Gastrocnemius medialis (tissue), 4 donors: ENCODE data around the gene SPRING1. TPM values are rescaled to one million over a fixed set of nuclear protein-coding genes. Genes with fewer than 3 reads are reported as not detected.

Experiments
- ATAC-seq, 2 donors: fragments of 150-250 bp; one replicate each; pipeline ENCODE4 v1.9.1; 2016
- DNase-seq, 2 donors: peaks; one replicate each; pipeline ENCODE4 v3.0.0-alpha.2; 2019
- H3K27ac ChIP-seq, 4 donors: fragments of 200-600 bp; sonication (generic); 1 replicate in 1 of 4; 2 replicates in 3 of 4; pipeline ENCODE4 v1.5.1; 2016 to 2018; ENCODE audit warnings: mild to moderate bottlenecking in 2 of 4, moderate library complexity in 1 of 4
- H3K27me3 ChIP-seq, 3 donors: fragments of 200-600 bp; sonication (generic) in 2 of 3; 1 replicate in 1 of 3; 2 replicates in 2 of 3; pipeline versions ENCODE4 v1.5.1 to v1.6.0; 2016 to 2019; ENCODE audit warnings: mild to moderate bottlenecking in 1 of 3, moderate library complexity in 1 of 3
- H3K36me3 ChIP-seq, 2 donors: fragments of 200-600 bp; sonication (generic) in 1 of 2; one replicate each; pipeline ENCODE4 v1.5.1; 2017 to 2018
- H3K4me1 ChIP-seq, 2 donors: fragments of 200-600 bp; sonication (generic) in 1 of 2; one replicate each; pipeline ENCODE4 v1.5.1; 2016 to 2017; ENCODE audit warnings: mild to moderate bottlenecking in 2 of 2
- H3K4me3 ChIP-seq, 4 donors: fragments of 200-600 bp; sonication (generic) in 3 of 4; 1 replicate in 1 of 4; 2 replicates in 3 of 4; pipeline ENCODE4 v1.5.1; 2016 to 2019; ENCODE audit warnings: mild to moderate bottlenecking in 2 of 4
- H3K9me3 ChIP-seq, 3 donors: fragments of 200-600 bp; sonication (generic) in 2 of 3; 1 replicate in 1 of 3; 2 replicates in 2 of 3; pipeline ENCODE4 v1.5.1; 2016 to 2019
- CTCF ChIP-seq, 5 experiments: fragments of 450-650 bp in 3 of 5; fragments of 200-600 bp in 2 of 5; sonication (generic) in 2 of 5; IDR thresholded peaks in 4 of 5; conservative IDR thresholded peaks in 1 of 5; 1 replicate in 4 of 5; 2 replicates in 1 of 5; pipeline ENCODE4 v1.5.1; 2016 to 2019; ENCODE audit warnings: antibody characterized with exemption in 5 of 5, mild to moderate bottlenecking in 3 of 5, moderate library complexity in 3 of 5
- POLR2A ChIP-seq, 2 donors: fragments of 450-650 bp; IDR thresholded peaks; one replicate each; pipeline ENCODE4 v1.6.1; 2017; ENCODE audit warnings: antibody characterized with exemption in 2 of 2, mild to moderate bottlenecking in 2 of 2, moderate library complexity in 2 of 2
- in situ Hi-C, 4 donors: fragments of 200-750 bp; cut with MboI; loops; one replicate each; pipeline versions ENCODE4 v1.15.0 to v1.8.0; 2017; ENCODE audit warnings: low sequenced_read_pairs in 4 of 4
- intact Hi-C: fragments of 100-400 bp; cut with DNase I; formaldehyde crosslinking; loops from one replicate; pipeline ENCODE4 v1.15.1; 2023; ENCODE audit warnings: low total_unique reads
- total RNA-seq, 4 donors: library from RNA; depleted of rRNA; stranded (reverse); fragments of >200 nt; gene quantifications; one replicate each; pipeline versions ENCODE4 v1.1.0 to v1.2.3, GENCODE V29; 2016

The SPRING1 gene
- 10 to 100 TPM in 1 of 4 donors, 1 to 10 TPM in 3; 3.5 to 11.0 (median 8.2) TPM for total RNA-seq

GRCh38 chr12:116737774-116738657 is at the start of gene SPRING1, which contains the start of gene RNFT2:
TSS of gene SPRING1 (minus strand) at chr12:116738069. CDS start at chr12:116737900, 169 bp downstream.
TSS of gene RNFT2 (plus strand) at chr12:116738315. CDS start at chr12:116740498, 2,183 bp downstream.
- DNase-seq (peak; percentile 99), ATAC-seq (peak; percentile 100)
- Histone ChIP-seq H3K9me3 (no peaks in the 10 kb centered on the region), H3K36me3 (peaks cover 0 to 19% of the 10 kb centered on the region in 2 donors), H3K4me3 (peak within 1 kb of the TSS; percentile 60 to 92 (median 80)), H3K27ac (peak within 1 kb of the TSS; percentile 56 to 84 (median 76)), H3K4me1 (peaks cover 11 to 18% of the 10 kb centered on the region in 2 donors), H3K27me3 (no peaks in the 10 kb centered on the region)
- peak; percentile 96 to 97 for TF ChIP-seq POLR2A (IDR thresholded peaks at IDR 0.05)
- TF ChIP-seq CTCF (IDR thresholded peaks at IDR 0.05 in 4 of 5, conservative IDR thresholded peaks at IDR 0.05 in 1 of 5), result peak in 1 of 5 experiments; percentile 22
- in situ Hi-C loops (no loop called here), intact Hi-C loops (loop anchor here (1.0 to 10.0 kb wide), 3 partner anchors 21 to 1637 kb away; partner anchors contain the start of genes SUDS3 and TAOK3)

- intact Hi-C loops (no loop called here), in situ Hi-C loops (no loop called here)
- ATAC-seq, result no peak
- TF ChIP-seq POLR2A (IDR thresholded peaks at IDR 0.05), result no peak
- no peak for TF ChIP-seq CTCF (IDR thresholded peaks at IDR 0.05 in 4 of 5, conservative IDR thresholded peaks at IDR 0.05 in 1 of 5)
- no peak overlapping the region for H3K27ac ChIP-seq
- no peaks in the 10 kb centered on the region for H3K9me3 ChIP-seq
- no peaks in the 10 kb centered on the region for H3K27me3 ChIP-seq
- H3K4me1 ChIP-seq, result no peaks in the 10 kb centered on the region
- DNase-seq, result no peak
- no peak overlapping the region for H3K4me3 ChIP-seq
- no peaks in the 10 kb centered on the region for H3K36me3 ChIP-seq
Observed at GRCh38 chr12:116784238-116784612, 46.4 kb upstream of the SPRING1 start.

GRCh38 chr12:116783525-116784237 is 45.8 kb upstream of the SPRING1 start:
- ATAC-seq (peak in 1 of 2 donors; percentile 66), DNase-seq (no peak)
- in situ Hi-C loops (no loop called here), intact Hi-C loops (no loop called here)
- TF ChIP-seq POLR2A (IDR thresholded peaks at IDR 0.05) (no peak), CTCF (IDR thresholded peaks at IDR 0.05 in 4 of 5, conservative IDR thresholded peaks at IDR 0.05 in 1 of 5) (no peak)
- Histone ChIP-seq H3K4me1 (no peaks in the 10 kb centered on the region), H3K4me3 (no peak overlapping the region), H3K36me3 (no peaks in the 10 kb centered on the region), H3K27me3 (no peaks in the 10 kb centered on the region), H3K9me3 (no peaks in the 10 kb centered on the region), H3K27ac (no peak overlapping the region)

- H3K27me3 ChIP-seq, result no peaks in the 10 kb centered on the region
- in situ Hi-C loops, result no loop called here
- no peak for TF ChIP-seq POLR2A (IDR thresholded peaks at IDR 0.05)
- no peak for TF ChIP-seq CTCF (IDR thresholded peaks at IDR 0.05 in 4 of 5, conservative IDR thresholded peaks at IDR 0.05 in 1 of 5)
Observed at GRCh38 chr12:116780942-116781341, 43.1 kb upstream of the SPRING1 start.

More at GRCh38 chr12:116780942-116781341, 43.1 kb upstream of the SPRING1 start:
- no peaks in the 10 kb centered on the region for H3K36me3 ChIP-seq
- H3K27ac ChIP-seq, result no peak overlapping the region
- H3K9me3 ChIP-seq, result no peaks in the 10 kb centered on the region
- H3K4me1 ChIP-seq, result no peaks in the 10 kb centered on the region
- DNase-seq (no peak), ATAC-seq (no peak)
- H3K4me3 ChIP-seq, result no peak overlapping the region
- intact Hi-C loops, result no loop called here
